ENCODE results near the gene NYNRIN.

Gene NYNRIN

GRCh38 chr14:24395609-24396582 lies 2.9 kb upstream of the NYNRIN start:
- FAIRE-seq, result no peak

GRCh38 chr14:24397639-24398292 lies 1.0 kb upstream of the NYNRIN start:
- FAIRE-seq, result no peak

- FAIRE-seq, result no peak
Measured at GRCh38 chr14:24398293-24398652, 530 bp upstream of the NYNRIN start.

- FAIRE-seq, result no peak
Measured at GRCh38 chr14:24399447-24399822, 632 bp downstream of the NYNRIN start.

GRCh38 chr14:24399999-24400718 lies 1.4 kb downstream of the NYNRIN start:
- FAIRE-seq, result no peak

- FAIRE-seq, result no peak
Measured at GRCh38 chr14:24401810-24402702, 3.3 kb downstream of the NYNRIN start.

GRCh38 chr14:24403294-24403998 lies 4.6 kb downstream of the NYNRIN start:
- FAIRE-seq, result no peak

- FAIRE-seq, result no peak
Measured at GRCh38 chr14:24404814-24405213, 6.0 kb downstream of the NYNRIN start.

- no peak for FAIRE-seq
Measured at GRCh38 chr14:24406416-24406815, 7.6 kb downstream of the NYNRIN start.

GRCh38 chr14:24407608-24408325 lies 9.0 kb downstream of the NYNRIN start:
- no peak for FAIRE-seq

GRCh38 chr14:24408764-24409163 lies 10.0 kb downstream of the NYNRIN start:
- FAIRE-seq, result no peak

- FAIRE-seq, result no peak
Measured at GRCh38 chr14:24409192-24409591, 10.4 kb downstream of the NYNRIN start.

- no peak for FAIRE-seq
Measured at GRCh38 chr14:24409956-24410355, 11.2 kb downstream of the NYNRIN start.

- no peak for FAIRE-seq
Measured at GRCh38 chr14:24411443-24412389, 12.9 kb downstream of the NYNRIN start.

- FAIRE-seq, result no peak
Measured at GRCh38 chr14:24414077-24414476, 15.3 kb downstream of the NYNRIN start.

- no peak for FAIRE-seq
Measured at GRCh38 chr14:24414732-24415420, 16.1 kb downstream of the NYNRIN start.

GRCh38 chr14:24415421-24416253 lies 16.8 kb downstream of the NYNRIN start:
- FAIRE-seq, result no peak

GRCh38 chr14:24416254-24416931 lies 17.6 kb downstream of the NYNRIN start:
- FAIRE-seq, result no peak

All from colon (tissue), 2 donors.